ENCODE measurements around the gene ACRBP.

- TF ChIP-seq CTCF (conservative IDR thresholded peaks at IDR 0.05; ENCODE audit: low read depth, low read length), result no peak
- TF ChIP-seq EZH2 (IDR thresholded peaks at IDR 0.05; ENCODE audit: low read length, unreplicated experiment), result no peak
Measured at GRCh38 chr12:6603095-6603567, 44.1 kb downstream of the ACRBP start.

Measured in PC-3 (cell line).